OCI-LY7 (cell line): Measurements from ENCODE around the gene TBCCD1. TPM values are rescaled to one million over a fixed set of nuclear protein-coding genes. Genes with fewer than 3 reads are reported as not detected.

Experiments
- BruUV-seq: library from RNA; stranded (reverse); fragments of 400-500 nt; replicated peaks from 2 replicates; lab custom pipeline; 2021; lab: Mats Ljungman, UMichigan
- CTCF ChIA-PET: fragments of 300-600 bp; sonication (Branson Sonifier 250); formaldehyde crosslinking; loops from one replicate; lab custom pipeline; 2022; ENCODE audit warnings: antibody characterized with exemption; ENCODE audit not compliant: unreplicated experiment; lab: Charles Lee
- POLR2A ChIA-PET: fragments of 300-600 bp; sonication (Branson Sonifier 250); formaldehyde crosslinking; loops from one replicate; lab custom pipeline; 2022; ENCODE audit warnings: antibody characterized with exemption; lab: Charles Lee
- DNase-seq: peaks from one replicate; pipeline ENCODE4 v3.0.0-alpha.2; 2015; ENCODE audit warnings: low spot score
- H2AFZ ChIP-seq: fragments of 200-600 bp; sonication (generic), shearing (Covaris generic); 2 replicates; pipeline ENCODE4 v1.6.1; 2014; ENCODE audit warnings: mild to moderate bottlenecking, antibody characterized with exemption, low read length, moderate library complexity
- H3K27ac ChIP-seq: fragments of 200-600 bp; sonication (generic); 2 replicates; pipeline ENCODE4 v1.5.1; 2014; ENCODE audit warnings: mixed run types, low read depth, mild to moderate bottlenecking, moderate library complexity, low read length, inconsistent platforms; ENCODE audit not compliant: poor library complexity, severe bottlenecking
- H3K36me3 ChIP-seq: fragments of 200-600 bp; sonication (generic); 2 replicates; pipeline ENCODE4 v1.6.1; 2014; ENCODE audit warnings: mild to moderate bottlenecking, antibody characterized with exemption, low read length, moderate library complexity, mixed read lengths; ENCODE audit not compliant: insufficient read depth
- H3K4me1 ChIP-seq: fragments of 200-600 bp; sonication (generic); 2 replicates; pipeline ENCODE4 v1.5.1; 2014; ENCODE audit warnings: mild to moderate bottlenecking, low read length; ENCODE audit not compliant: insufficient read depth, poor library complexity, severe bottlenecking
- H3K4me2 ChIP-seq: fragments of 200-600 bp; sonication (generic); 2 replicates; pipeline ENCODE4 v1.6.1; 2014; ENCODE audit warnings: mild to moderate bottlenecking, low read length
- H3K4me3 ChIP-seq: fragments of 200-600 bp; sonication (generic); 2 replicates; pipeline ENCODE4 v1.5.1; 2014; ENCODE audit warnings: mild to moderate bottlenecking, low read depth, low read length; ENCODE audit not compliant: poor library complexity, severe bottlenecking
- H3K79me2 ChIP-seq: fragments of 200-600 bp; sonication (generic); 2 replicates; pipeline ENCODE4 v1.6.1; 2016; ENCODE audit warnings: low read depth, mild to moderate bottlenecking, low read length, moderate library complexity, mixed read lengths; ENCODE audit not compliant: insufficient read depth
- H3K9me2 ChIP-seq: fragments of 200-600 bp; sonication (generic); 2 replicates; pipeline ENCODE4 v1.6.1; 2016; ENCODE audit warnings: mild to moderate bottlenecking, low read length, mixed read lengths; ENCODE audit not compliant: insufficient read depth
- H3K9me3 ChIP-seq: fragments of 200-600 bp; sonication (generic); 2 replicates; pipeline ENCODE4 v1.6.1; 2014; ENCODE audit warnings: mild to moderate bottlenecking, mixed run types, low read length, mixed read lengths
- H4K20me1 ChIP-seq: fragments of 200-600 bp; sonication (generic); 2 replicates; pipeline ENCODE4 v1.6.1; 2014; ENCODE audit warnings: mild to moderate bottlenecking, antibody characterized with exemption, low read length, moderate library complexity, mixed read lengths; ENCODE audit not compliant: insufficient read depth
- CTCF ChIP-seq: fragments of 200-600 bp; sonication (generic); conservative IDR thresholded peaks from 2 replicates; pipeline ENCODE4 v1.5.1; 2014; ENCODE audit warnings: mild to moderate bottlenecking, antibody characterized with exemption, low read length, moderate library complexity, mixed read lengths
- EZH2phosphoT487 ChIP-seq: fragments of 200-600 bp; sonication (generic); IDR thresholded peaks from 2 replicates; pipeline ENCODE4 v1.6.1; 2018; ENCODE audit warnings: low read depth, borderline replicate concordance, mild to moderate bottlenecking, mixed run types, antibody characterized with exemption, low read length, moderate library complexity, mixed read lengths
- intact Hi-C: fragments of 100-400 bp; cut with micrococcal nuclease; formaldehyde crosslinking; loops from one replicate; pipeline ENCODE4 v1.10.0; 2022; ENCODE audit not compliant: unreplicated experiment
- total RNA-seq, 2 experiments: library from RNA; depleted of rRNA in 1 of 2; stranded (reverse); fragments of >200 nt in 1 of 2; shearing (Covaris generic) in 1 of 2; gene quantifications; 2 replicates each; pipeline ENCODE4 v1.2.3, GENCODE V29; 2014 to 2022

Gene TBCCD1
- total RNA-seq, 2 experiments from 2014 or later, result 21.9 to 27.0 TPM

GRCh38 chr3:186540835-186541226 is 26.3 kb downstream of the TBCCD1 start:
- Histone ChIP-seq H3K27ac (no peak overlapping the region), H3K4me3 (no peak overlapping the region), H3K4me2 (no peak overlapping the region), H3K9me2 (no peaks in the 10 kb centered on the region), H3K79me2 (no peaks in the 10 kb centered on the region), H3K36me3 (peaks cover 17% of the 10 kb centered on the region), H2AFZ (no peak overlapping the region), H3K4me1 (peaks cover 16% of the 10 kb centered on the region), H4K20me1 (no peaks in the 10 kb centered on the region), H3K9me3 (no peaks in the 10 kb centered on the region)
- ChIA-PET CTCF (interaction anchor here (0.9 to 3.2 kb wide), 8 partner anchors 8 to 598 kb away, joined by 3 to 25 read pairs (median 4); no protein-coding TSS in a partner anchor), POLR2A (interaction anchor here (0.5 to 1.7 kb wide), 7 partner anchors 12 to 598 kb away, joined by 3 to 9 read pairs (median 5); no protein-coding TSS in a partner anchor)
- intact Hi-C loops, result loop anchor here (1.0 to 2.0 kb wide), 3 partner anchors 78 to 558 kb away; no protein-coding TSS in a partner anchor
- BruUV-seq, result no TSS peak
- no peak for DNase-seq
- TF ChIP-seq EZH2phosphoT487 (no peak), CTCF (peak; percentile 21; the same call in 1 of the 2 replicates)

- intact Hi-C loops, result loop anchor here (1.0 to 2.0 kb wide), 3 partner anchors 78 to 558 kb away; no protein-coding TSS in a partner anchor
- no peaks in the 10 kb centered on the region for H3K79me2 ChIP-seq
- DNase-seq, result peak; percentile 83
- no peak overlapping the region for H3K4me3 ChIP-seq
- no peaks in the 10 kb centered on the region for H3K9me3 ChIP-seq
- no TSS peak for BruUV-seq
- TF ChIP-seq CTCF (peak; percentile 99), EZH2phosphoT487 (no peak)
- POLR2A ChIA-PET, result interaction anchor here (0.5 to 1.7 kb wide), 11 partner anchors 11 to 597 kb away, joined by 3 to 9 read pairs (median 4); no protein-coding TSS in a partner anchor
- no peak overlapping the region for H2AFZ ChIP-seq
- H3K4me2 ChIP-seq, result peak overlapping the region; percentile 36; the same call in 1 of the 2 replicates
- H4K20me1 ChIP-seq, result no peaks in the 10 kb centered on the region
- no peak overlapping the region for H3K27ac ChIP-seq
- H3K9me2 ChIP-seq, result no peaks in the 10 kb centered on the region
- peaks cover 16% of the 10 kb centered on the region for H3K4me1 ChIP-seq
- H3K36me3 ChIP-seq, result peaks cover 16% of the 10 kb centered on the region
- CTCF ChIA-PET, result interaction anchor here (0.9 to 3.2 kb wide), 10 partner anchors 8 to 597 kb away, joined by 3 to 25 read pairs (median 4); no protein-coding TSS in a partner anchor
Observed at GRCh38 chr3:186540221-186540834, 26.8 kb downstream of the TBCCD1 start.
